ENCODE measurements around the gene THBS2.

THBS2 gene

DNA sequence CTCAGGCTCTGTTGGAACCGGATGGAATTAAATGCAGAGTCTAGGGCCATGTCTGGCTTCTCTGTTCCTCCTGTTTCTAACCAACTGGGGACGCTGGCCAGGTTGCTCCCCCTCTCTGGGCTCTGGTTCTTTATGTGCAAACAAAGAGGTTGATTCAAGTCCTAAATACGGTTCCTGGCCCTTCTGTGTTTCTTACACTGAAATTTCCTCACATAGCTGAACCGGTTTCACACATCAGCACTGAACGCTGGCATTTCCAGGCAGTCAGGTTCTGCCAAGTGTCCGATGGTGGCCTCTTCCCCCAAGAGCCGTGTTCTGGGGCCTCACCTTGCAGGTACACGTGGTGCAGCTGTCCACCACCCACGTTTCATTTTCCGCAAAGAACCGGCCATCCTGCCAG lies 13.5 kb downstream of the THBS2 start:
- no peaks in the 10 kb centered on the region for H3K36me3 ChIP-seq (ENCODE audit: insufficient read depth, low read length)
- no peaks in the 10 kb centered on the region for H3K27me3 ChIP-seq (ENCODE audit: insufficient read depth, low read length)
- no peaks in the 10 kb centered on the region for H4K20me1 ChIP-seq (ENCODE audit: insufficient read depth, low read length)
- no peaks in the 10 kb centered on the region for H3K9me3 ChIP-seq (ENCODE audit: low read length)
- H2AFZ ChIP-seq (ENCODE audit: low read length): no peak overlapping the region
- H3F3A ChIP-seq (ENCODE audit: insufficient read depth, low read length): no peaks in the 10 kb centered on the region
- H3K9me2 ChIP-seq (ENCODE audit: low read depth, low read length): no peaks in the 10 kb centered on the region
- H3K27ac ChIP-seq (ENCODE audit: low read depth, low read length, poor library complexity, severe bottlenecking): no peak overlapping the region
- TF ChIP-seq EZH2 (IDR thresholded peaks at IDR 0.05; ENCODE audit: borderline replicate concordance, low read length): no peak
- TF ChIP-seq, protein P1, sequence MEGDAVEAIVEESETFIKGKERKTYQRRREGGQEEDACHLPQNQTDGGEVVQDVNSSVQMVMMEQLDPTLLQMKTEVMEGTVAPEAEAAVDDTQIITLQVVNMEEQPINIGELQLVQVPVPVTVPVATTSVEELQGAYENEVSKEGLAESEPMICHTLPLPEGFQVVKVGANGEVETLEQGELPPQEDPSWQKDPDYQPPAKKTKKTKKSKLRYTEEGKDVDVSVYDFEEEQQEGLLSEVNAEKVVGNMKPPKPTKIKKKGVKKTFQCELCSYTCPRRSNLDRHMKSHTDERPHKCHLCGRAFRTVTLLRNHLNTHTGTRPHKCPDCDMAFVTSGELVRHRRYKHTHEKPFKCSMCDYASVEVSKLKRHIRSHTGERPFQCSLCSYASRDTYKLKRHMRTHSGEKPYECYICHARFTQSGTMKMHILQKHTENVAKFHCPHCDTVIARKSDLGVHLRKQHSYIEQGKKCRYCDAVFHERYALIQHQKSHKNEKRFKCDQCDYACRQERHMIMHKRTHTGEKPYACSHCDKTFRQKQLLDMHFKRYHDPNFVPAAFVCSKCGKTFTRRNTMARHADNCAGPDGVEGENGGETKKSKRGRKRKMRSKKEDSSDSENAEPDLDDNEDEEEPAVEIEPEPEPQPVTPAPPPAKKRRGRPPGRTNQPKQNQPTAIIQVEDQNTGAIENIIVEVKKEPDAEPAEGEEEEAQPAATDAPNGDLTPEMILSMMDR (IDR thresholded peaks at IDR 0.05; ENCODE audit: low read length): no peak
- H3K4me3 ChIP-seq (ENCODE audit: low read depth, low read length, poor library complexity, severe bottlenecking): no peak overlapping the region
- no peak overlapping the region for H3K4me2 ChIP-seq (ENCODE audit: low read length)
- no peaks in the 10 kb centered on the region for H3K79me2 ChIP-seq (ENCODE audit: insufficient read depth, low read length)
- no peaks in the 10 kb centered on the region for H3K4me1 ChIP-seq (ENCODE audit: insufficient read depth, low read length, severe bottlenecking)
- no peak overlapping the region for H3K9ac ChIP-seq (ENCODE audit: low read length)

DNA sequence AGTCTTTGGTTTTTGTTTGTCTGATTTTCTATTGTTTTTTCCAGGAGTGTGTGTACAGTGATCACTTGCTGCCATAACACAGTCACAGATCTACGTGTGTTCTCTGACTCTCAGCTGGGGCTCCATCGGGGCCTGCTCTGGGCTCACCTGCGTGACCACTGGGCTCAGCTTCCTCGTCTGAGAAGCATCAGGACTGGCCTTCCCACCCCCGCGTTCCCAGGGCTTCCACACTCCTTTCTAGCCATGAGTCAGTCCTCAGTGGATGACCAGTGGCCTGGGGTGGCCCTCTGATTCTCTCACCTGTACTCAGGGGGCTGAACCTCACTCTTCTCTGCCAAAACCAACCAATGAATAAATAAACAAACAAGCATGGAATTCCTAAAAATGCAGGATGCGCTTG lies 14.5 kb downstream of the THBS2 start:
- Histone ChIP-seq H3K9ac (ENCODE audit: low read length) (no peak overlapping the region), H3K27ac (ENCODE audit: low read depth, low read length, poor library complexity, severe bottlenecking) (no peak overlapping the region), H3F3A (ENCODE audit: insufficient read depth, low read length) (no peaks in the 10 kb centered on the region), H4K20me1 (ENCODE audit: insufficient read depth, low read length) (no peaks in the 10 kb centered on the region), H3K9me2 (ENCODE audit: low read depth, low read length) (no peaks in the 10 kb centered on the region), H2AFZ (ENCODE audit: low read length) (no peak overlapping the region), H3K36me3 (ENCODE audit: insufficient read depth, low read length) (no peaks in the 10 kb centered on the region), H3K27me3 (ENCODE audit: insufficient read depth, low read length) (no peaks in the 10 kb centered on the region), H3K4me1 (ENCODE audit: insufficient read depth, low read length, severe bottlenecking) (no peaks in the 10 kb centered on the region), H3K9me3 (ENCODE audit: low read length) (no peaks in the 10 kb centered on the region), H3K79me2 (ENCODE audit: insufficient read depth, low read length) (no peaks in the 10 kb centered on the region), H3K4me3 (ENCODE audit: low read depth, low read length, poor library complexity, severe bottlenecking) (no peak overlapping the region), H3K4me2 (ENCODE audit: low read length) (no peak overlapping the region)
- no peak for TF ChIP-seq EZH2 (IDR thresholded peaks at IDR 0.05; ENCODE audit: borderline replicate concordance, low read length)
- TF ChIP-seq, protein P1 (IDR thresholded peaks at IDR 0.05; ENCODE audit: low read length): no peak

DNA sequence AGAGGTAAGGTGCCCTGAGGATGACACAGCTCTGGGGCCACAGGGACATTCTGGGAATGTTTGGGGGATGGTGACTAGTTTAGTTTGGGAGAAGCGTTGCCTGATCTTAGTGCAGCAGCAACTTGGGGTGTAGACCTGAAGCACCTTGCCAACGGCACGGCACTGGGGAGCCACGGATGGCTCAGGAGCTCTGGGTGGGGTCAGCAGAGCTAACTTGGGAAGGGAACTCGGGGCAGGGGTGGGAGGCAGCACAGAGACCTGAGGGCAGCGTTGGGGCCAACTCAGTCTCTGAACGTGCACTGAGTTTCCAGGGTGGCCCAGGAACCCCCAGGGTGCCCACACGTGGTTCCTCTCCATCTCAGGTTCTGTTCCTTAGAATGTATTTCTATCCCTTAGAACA lies 14.9 kb downstream of the THBS2 start:
- H3K9me3 ChIP-seq (ENCODE audit: low read length): no peaks in the 10 kb centered on the region
- H3K9ac ChIP-seq (ENCODE audit: low read length): no peak overlapping the region
- H3F3A ChIP-seq (ENCODE audit: insufficient read depth, low read length): no peaks in the 10 kb centered on the region
- H3K9me2 ChIP-seq (ENCODE audit: low read depth, low read length): no peaks in the 10 kb centered on the region
- no peaks in the 10 kb centered on the region for H3K79me2 ChIP-seq (ENCODE audit: insufficient read depth, low read length)
- H3K4me1 ChIP-seq (ENCODE audit: insufficient read depth, low read length, severe bottlenecking): no peaks in the 10 kb centered on the region
- H3K4me2 ChIP-seq (ENCODE audit: low read length): no peak overlapping the region
- TF ChIP-seq EZH2 (IDR thresholded peaks at IDR 0.05; ENCODE audit: borderline replicate concordance, low read length): no peak
- TF ChIP-seq, protein P1 (IDR thresholded peaks at IDR 0.05; ENCODE audit: low read length): no peak
- H3K27me3 ChIP-seq (ENCODE audit: insufficient read depth, low read length): no peaks in the 10 kb centered on the region
- no peak overlapping the region for H3K4me3 ChIP-seq (ENCODE audit: low read depth, low read length, poor library complexity, severe bottlenecking)
- no peak overlapping the region for H3K27ac ChIP-seq (ENCODE audit: low read depth, low read length, poor library complexity, severe bottlenecking)
- H3K36me3 ChIP-seq (ENCODE audit: insufficient read depth, low read length): no peaks in the 10 kb centered on the region
- no peak overlapping the region for H2AFZ ChIP-seq (ENCODE audit: low read length)
- no peaks in the 10 kb centered on the region for H4K20me1 ChIP-seq (ENCODE audit: insufficient read depth, low read length)

Measured in OCI-LY1 (cell line).